C1 segment of cervical spinal cord (tissue), 14 donors: ENCODE measurements around the gene SRGAP2B.
"Not testable (repeated sequence)": the region's sequence is repeated elsewhere in the genome, so short reads cannot be mapped to it uniquely, and the experiment has no call there.

Experiments used
- DNase-seq, 14 donors: peaks; one replicate each; lab custom pipeline; 2025; lab: John Stamatoyannopoulos, UW

SRGAP2B gene

GRCh38 chr1:145082483-145083255 is 12.5 kb downstream of the SRGAP2B start:
- not testable (repeated sequence) for DNase-seq

- DNase-seq = not testable (repeated sequence)
These were observed 14.9 kb downstream of the SRGAP2B start for GRCh38 chr1:145080193-145080592.

GRCh38 chr1:145079737-145080136 is 15.4 kb downstream of the SRGAP2B start:
- DNase-seq = not testable (repeated sequence)

- DNase-seq = not testable (repeated sequence)
These were observed 16.2 kb downstream of the SRGAP2B start for GRCh38 chr1:145078787-145079370.

- DNase-seq = not testable (repeated sequence)
These were observed 17.0 kb downstream of the SRGAP2B start for GRCh38 chr1:145077872-145078786.

- DNase-seq = not testable (repeated sequence)
These were observed 18.3 kb downstream of the SRGAP2B start for GRCh38 chr1:145076877-145077276.

GRCh38 chr1:145074021-145074559 is 21.0 kb downstream of the SRGAP2B start:
- not testable (repeated sequence) for DNase-seq

GRCh38 chr1:145071569-145071968 is 23.6 kb downstream of the SRGAP2B start:
- DNase-seq = not testable (repeated sequence)

GRCh38 chr1:145066486-145066885 is 28.6 kb downstream of the SRGAP2B start:
- DNase-seq = not testable (repeated sequence)

GRCh38 chr1:145065194-145065826 is 29.8 kb downstream of the SRGAP2B start:
- not testable (repeated sequence) for DNase-seq

GRCh38 chr1:145063941-145064648 is 31.0 kb downstream of the SRGAP2B start:
- not testable (repeated sequence) for DNase-seq

GRCh38 chr1:145063285-145063684 is 31.8 kb downstream of the SRGAP2B start:
- not testable (repeated sequence) for DNase-seq

GRCh38 chr1:145058184-145058583 is 36.9 kb downstream of the SRGAP2B start:
- DNase-seq = not testable (repeated sequence)

- DNase-seq = not testable (repeated sequence)
These were observed 39.8 kb downstream of the SRGAP2B start for GRCh38 chr1:145055217-145055760.

- not testable (repeated sequence) for DNase-seq
These were observed 41.7 kb downstream of the SRGAP2B start for GRCh38 chr1:145053428-145053827.

GRCh38 chr1:145052019-145052776 is 42.9 kb downstream of the SRGAP2B start:
- DNase-seq = not testable (repeated sequence)

- DNase-seq = not testable (repeated sequence)
These were observed 46.8 kb downstream of the SRGAP2B start for GRCh38 chr1:145048181-145048856.

- not testable (repeated sequence) for DNase-seq
These were observed 47.6 kb downstream of the SRGAP2B start for GRCh38 chr1:145047553-145047952.
